Ovary (tissue), 3 donors: ENCODE measurements around the gene ZMYND11.
"Not testable (repeated sequence)": the region's sequence is repeated elsewhere in the genome, so short reads cannot be mapped to it uniquely, and the experiment has no call there.

ENCODE experiments used
- EP300 ChIP-seq: sonication (generic); formaldehyde crosslinking; IDR thresholded peaks from one replicate; pipeline ENCODE4 v1.6.1; 2017; ENCODE audit warnings: antibody characterized with exemption
- POLR2A ChIP-seq: fragments of 450-650 bp; IDR thresholded peaks from one replicate; pipeline ENCODE4 v1.6.1; 2017; ENCODE audit warnings: antibody characterized with exemption, mild to moderate bottlenecking, moderate library complexity
- TF ChIP-seq, protein P1 (sequence below), 3 donors: fragments of 450-650 bp in 2 of 3; fragments of 200-600 bp in 1 of 3; IDR thresholded peaks; one replicate each; pipeline versions ENCODE4 v1.5.1 to v1.8.0; 2016 to 2022; ENCODE audit warnings: antibody characterized with exemption in 3 of 3, mild to moderate bottlenecking in 1 of 3
- donor health status: DM: no; HTN: no; CAD: no.

DNA sequence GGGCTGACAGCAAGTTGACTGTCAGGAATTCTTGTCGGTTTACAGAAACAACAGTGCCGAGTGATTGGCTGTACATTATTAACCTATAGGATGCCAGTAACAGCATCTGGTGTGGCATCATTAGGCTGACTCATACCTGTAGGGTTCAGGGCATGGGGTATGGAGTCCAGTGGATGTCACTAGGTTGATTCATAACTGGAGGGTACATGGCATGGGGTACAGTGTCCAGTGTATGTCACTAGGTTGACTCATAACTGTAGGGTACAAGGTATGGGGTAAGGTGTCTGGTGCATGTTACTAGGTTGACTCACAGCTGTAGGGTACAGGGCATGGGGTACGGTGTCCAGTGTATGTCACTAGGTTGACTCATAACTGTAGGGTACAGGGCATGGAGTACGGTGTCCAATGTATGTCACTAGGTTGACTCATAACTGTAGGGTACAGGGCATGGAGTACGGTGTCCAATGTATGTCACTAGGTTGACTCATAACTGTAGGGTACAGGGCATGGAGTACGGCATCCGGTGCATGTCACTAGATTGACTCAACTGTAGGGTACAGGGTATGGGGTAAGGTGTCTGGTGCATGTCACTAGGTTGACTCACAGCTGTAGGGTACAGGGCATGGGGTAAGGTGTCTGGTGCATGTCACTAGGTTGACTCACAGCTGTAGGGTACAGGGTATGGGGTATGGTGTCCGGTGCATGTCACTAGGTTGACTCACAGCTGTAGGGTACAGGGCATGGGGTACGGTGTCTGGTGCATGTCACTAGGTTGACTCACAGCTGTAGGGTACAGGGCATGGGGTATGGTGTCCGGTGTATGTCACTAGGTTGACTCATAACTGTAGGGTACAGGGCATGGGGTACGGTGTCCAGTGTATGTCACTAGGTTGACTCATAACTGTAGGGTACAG is 129.2 kb downstream of the ZMYND11 start:
- TF ChIP-seq, protein P1, sequence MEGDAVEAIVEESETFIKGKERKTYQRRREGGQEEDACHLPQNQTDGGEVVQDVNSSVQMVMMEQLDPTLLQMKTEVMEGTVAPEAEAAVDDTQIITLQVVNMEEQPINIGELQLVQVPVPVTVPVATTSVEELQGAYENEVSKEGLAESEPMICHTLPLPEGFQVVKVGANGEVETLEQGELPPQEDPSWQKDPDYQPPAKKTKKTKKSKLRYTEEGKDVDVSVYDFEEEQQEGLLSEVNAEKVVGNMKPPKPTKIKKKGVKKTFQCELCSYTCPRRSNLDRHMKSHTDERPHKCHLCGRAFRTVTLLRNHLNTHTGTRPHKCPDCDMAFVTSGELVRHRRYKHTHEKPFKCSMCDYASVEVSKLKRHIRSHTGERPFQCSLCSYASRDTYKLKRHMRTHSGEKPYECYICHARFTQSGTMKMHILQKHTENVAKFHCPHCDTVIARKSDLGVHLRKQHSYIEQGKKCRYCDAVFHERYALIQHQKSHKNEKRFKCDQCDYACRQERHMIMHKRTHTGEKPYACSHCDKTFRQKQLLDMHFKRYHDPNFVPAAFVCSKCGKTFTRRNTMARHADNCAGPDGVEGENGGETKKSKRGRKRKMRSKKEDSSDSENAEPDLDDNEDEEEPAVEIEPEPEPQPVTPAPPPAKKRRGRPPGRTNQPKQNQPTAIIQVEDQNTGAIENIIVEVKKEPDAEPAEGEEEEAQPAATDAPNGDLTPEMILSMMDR (IDR thresholded peaks at IDR 0.05): not testable (repeated sequence)
- not testable (repeated sequence) for TF ChIP-seq POLR2A, EP300
